Tongue (tissue), 2 donors: Measurements from ENCODE around the gene SEMA6A. TPM values are rescaled to one million over a fixed set of nuclear protein-coding genes. Genes with fewer than 3 reads are reported as not detected.
A peak's percentile ranks its signal among the peaks of the same experiment; 100 is the strongest.
"Not testable (repeated sequence)": the region's sequence is repeated elsewhere in the genome, so short reads cannot be mapped to it uniquely, and the experiment has no call there.

Experiments used
- DNase-seq: peaks from one replicate; pipeline ENCODE4 v3.0.0-alpha.2; 2015
- total RNA-seq: library from RNA; depleted of rRNA; stranded (reverse); fragments of >200 nt; gene quantifications from one replicate; pipeline ENCODE4 v1.2.3, GENCODE V29; 2014

SEMA6A gene
- total RNA-seq, 1 donor from 2014 or later = 47.2 TPM

GRCh38 chr5:116546033-116546742, 28.4 kb downstream of the SEMA6A start:
- DNase-seq = no peak

DNA sequence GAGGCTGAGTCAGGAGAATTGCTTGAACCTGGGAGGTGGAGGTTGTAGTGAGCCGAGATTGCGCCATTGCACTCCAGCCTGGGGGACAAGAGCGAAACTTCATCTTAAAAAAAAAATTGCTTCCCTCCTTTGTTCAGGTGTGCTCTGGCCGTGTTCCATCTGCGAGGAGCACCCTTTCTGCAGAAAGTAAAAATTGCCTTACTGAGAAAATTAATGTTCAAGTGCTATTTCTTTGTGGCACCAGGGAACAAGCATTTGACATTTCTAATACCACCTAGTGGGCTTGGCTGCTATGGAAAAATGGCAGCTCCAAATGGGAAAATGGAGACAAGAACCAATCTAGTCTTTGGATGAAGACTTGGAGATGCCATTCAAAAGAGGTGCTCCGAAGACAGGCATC, 29.2 kb downstream of the SEMA6A start:
- DNase-seq = not testable (repeated sequence)

DNA sequence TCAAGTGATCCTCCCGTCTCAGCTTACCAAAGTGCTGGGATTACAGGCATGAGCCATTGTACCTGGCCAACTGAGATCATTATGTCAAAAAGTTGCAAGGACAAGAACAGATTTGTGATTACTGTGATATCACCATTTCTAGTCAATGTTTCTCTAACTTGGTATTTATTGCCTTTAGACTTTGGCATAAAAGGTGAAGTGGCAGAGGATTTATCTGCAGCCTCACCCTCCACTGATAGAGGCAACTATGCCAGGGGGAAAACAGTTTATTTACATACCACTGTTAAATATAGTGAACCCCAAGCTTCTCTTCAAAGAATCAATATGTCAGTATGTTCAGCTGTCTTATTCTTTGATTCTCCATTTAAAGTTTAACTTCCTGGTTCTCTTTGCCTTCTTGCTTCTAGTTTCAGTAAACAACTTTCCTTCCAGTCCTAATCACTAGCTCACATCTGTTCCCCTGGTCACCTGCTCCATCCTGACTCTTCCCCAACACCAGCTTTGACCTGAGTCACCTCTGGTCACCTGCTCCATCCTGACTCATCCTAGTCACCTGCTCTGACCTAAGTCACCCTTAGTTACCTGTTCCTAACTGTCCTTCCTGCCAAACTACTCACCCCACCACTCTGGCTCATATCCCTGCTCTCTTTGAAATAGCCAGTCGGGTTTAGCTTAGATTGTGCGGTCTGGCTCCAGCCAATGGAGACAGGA, 29.9 kb downstream of the SEMA6A start:
- DNase-seq = no peak

DNA sequence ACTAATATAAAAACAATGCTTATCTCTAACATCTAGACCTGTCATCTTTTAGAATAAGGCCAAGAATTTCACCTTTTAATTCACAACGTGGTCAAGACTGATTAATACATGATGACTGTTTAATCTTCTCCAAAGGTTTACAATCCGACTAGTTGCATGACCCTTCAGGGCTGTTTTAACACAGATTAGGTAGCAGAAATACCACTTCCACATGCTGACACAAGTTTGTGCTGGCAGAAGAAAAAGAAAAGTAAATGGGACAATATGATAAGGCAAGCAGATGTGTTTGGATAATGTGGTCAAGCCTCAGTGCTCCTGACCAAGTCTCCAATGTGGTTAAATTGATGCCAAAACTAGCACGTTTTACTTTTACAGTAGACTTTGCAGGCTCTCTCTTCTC, 31.1 kb downstream of the SEMA6A start:
- no peak for DNase-seq

DNA sequence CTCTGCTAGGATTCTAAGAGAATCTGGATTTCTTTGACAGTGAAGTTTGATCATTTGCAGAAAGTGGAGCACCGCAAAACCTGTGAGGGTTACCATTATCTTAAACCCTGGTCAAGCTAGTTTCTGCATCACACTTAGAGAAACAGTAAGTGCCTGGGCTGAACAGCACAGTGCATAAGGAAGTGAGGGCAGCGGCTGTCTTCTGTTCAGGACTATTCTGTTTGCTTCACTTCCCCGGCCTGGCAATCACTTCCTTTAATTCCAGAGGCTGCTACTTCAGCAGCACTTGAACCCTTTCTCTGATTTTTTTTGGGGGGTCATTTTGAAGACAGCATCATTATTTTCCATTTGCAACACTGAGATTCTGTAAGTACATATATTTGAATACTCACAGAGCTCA, 32.0 kb downstream of the SEMA6A start:
- DNase-seq = no peak

DNA sequence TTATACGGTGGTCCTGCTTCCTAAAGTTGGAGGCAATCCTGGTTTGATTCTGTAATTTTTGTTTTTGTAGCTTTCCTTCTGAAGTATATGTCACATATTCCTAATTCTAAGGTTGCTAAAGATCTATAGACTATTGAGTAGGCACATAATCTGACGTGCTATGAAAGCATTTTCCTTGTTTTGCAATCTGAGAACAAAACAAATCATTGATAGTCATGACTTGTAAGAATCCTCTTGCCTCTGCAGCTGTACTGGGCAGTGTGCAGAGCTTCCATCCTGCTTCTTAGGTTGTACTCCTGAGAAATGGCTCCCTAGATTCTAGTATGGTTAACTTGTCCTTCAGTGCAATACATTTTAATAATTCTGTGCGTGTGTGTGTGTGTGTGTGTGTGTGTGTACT, 35.4 kb downstream of the SEMA6A start:
- no peak for DNase-seq

- DNase-seq = peak; percentile 77
Observed at GRCh38 chr5:116536316-116537083, 38.1 kb downstream of the SEMA6A start.

GRCh38 chr5:116534964-116535651, 39.5 kb downstream of the SEMA6A start:
- DNase-seq = no peak

DNA sequence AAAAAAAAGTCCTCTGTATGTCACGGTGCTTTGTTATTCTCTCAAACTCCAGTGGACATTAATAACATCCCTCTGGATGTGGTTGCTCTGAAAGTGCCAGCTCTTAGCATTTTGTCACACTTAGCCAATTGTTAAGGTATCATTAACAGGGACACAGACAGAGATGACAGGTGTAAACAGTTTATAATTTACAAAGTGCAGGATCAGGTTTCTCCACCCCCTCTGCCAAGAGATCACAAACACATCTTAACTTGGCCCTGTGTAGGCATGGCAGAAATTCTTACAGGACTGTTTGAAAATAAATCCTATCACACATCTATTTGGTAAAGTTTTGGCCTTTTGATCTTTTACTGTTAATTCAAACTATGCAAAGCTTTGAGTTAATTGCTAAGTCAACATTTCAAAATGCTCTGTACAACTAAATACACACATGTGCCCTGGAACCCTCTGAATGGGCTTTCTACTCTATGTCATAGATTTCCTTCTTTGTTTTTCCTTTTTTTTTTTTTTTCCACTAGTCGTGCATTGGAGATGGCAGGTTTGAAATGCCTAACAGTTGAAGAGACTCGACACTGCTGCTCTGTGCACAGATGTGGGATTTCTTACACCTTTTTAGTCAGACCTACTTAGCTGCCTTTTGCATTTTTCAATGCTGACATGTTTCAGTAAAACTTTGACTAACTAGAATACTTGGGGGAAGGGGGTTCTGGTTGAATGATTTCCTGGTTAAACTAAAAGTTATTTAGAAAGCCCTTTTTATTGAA, 41.7 kb downstream of the SEMA6A start:
- DNase-seq = peak; percentile 66

DNA sequence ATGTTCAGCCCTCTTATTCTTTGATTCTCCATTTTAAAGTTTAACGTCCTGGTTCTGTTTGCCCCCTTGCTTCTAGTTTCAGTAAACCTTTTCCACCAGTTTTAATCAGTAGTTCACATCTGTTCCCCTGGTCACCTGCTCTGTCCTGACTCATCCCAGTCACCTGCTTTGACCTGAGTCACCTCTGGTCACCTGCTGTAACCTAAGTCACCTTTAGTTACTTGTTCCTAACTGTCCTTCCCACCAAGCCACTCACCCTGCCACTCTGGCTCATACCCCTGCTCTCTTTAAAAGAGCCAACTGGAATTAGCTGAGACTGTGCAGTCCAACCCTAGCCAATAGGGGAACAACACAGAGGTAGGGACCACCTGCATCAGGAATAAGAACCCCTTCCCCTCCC, 43.0 kb downstream of the SEMA6A start:
- DNase-seq = no peak

DNA sequence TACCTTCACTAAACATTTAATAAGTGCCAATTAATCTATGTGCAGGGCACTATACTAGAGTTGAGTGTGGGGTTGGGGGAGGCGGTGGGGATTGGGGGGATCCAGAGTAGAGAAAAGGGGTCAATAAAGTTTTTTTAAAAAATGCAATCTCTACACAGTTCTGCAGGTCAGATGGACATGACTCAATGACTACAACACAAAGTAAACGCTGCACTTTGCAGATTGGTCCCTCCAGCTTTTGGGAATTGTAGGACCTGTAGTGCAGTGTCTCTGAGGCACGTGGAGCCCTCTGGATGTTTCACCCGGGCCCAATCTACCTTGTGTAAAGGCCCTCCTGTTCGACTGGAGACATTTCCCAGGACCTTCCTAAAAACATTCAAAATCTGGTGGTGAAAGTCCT, 43.5 kb downstream of the SEMA6A start:
- DNase-seq = no peak

- peak; percentile 65 for DNase-seq
Observed at GRCh38 chr5:116530276-116530675, 44.3 kb downstream of the SEMA6A start.

DNA sequence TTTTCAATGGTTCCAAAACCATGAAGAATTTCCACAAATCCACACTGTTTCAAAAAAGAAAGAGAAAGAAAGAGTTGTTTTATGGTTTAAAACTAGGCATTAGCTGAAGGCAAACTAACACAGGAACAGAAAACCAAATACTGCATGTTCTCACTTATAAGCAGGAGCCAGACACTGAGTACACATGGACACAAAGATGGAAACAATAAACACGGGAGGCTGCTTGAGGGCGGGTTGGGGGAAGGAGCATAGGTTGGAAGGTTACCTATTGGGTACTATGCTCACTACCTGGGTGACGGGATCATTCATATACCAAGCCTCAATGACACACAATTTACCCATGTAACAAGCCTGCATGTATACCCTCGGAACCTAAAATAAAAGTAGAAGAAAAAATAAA, 45.0 kb downstream of the SEMA6A start:
- DNase-seq = no peak

- peak; percentile 45 for DNase-seq
Observed at GRCh38 chr5:116528519-116529234, 45.9 kb downstream of the SEMA6A start.

DNA sequence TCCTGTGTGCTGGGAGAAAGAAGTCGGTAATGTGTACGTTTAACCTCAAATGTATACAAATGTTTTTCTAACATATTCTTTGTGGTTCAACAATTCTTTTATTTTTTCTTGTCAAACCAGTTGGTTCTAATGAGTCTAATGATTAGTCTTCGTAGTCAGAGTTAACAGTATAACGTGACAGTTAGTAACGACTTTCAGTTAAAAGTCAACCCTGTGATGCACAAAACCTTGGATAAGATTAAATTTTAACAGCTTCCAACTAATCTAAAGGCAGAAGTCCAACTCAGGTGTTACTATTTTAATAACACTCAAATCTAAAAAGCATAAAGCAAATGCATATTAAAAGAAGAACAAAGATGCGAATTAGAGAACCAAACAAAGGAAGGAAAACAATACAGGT, 47.0 kb downstream of the SEMA6A start:
- DNase-seq = no peak

- DNase-seq = no peak
Observed at GRCh38 chr5:116525674-116526073, 48.9 kb downstream of the SEMA6A start.

- no peak for DNase-seq
Observed at GRCh38 chr5:116524966-116525365, 49.7 kb downstream of the SEMA6A start.

DNA sequence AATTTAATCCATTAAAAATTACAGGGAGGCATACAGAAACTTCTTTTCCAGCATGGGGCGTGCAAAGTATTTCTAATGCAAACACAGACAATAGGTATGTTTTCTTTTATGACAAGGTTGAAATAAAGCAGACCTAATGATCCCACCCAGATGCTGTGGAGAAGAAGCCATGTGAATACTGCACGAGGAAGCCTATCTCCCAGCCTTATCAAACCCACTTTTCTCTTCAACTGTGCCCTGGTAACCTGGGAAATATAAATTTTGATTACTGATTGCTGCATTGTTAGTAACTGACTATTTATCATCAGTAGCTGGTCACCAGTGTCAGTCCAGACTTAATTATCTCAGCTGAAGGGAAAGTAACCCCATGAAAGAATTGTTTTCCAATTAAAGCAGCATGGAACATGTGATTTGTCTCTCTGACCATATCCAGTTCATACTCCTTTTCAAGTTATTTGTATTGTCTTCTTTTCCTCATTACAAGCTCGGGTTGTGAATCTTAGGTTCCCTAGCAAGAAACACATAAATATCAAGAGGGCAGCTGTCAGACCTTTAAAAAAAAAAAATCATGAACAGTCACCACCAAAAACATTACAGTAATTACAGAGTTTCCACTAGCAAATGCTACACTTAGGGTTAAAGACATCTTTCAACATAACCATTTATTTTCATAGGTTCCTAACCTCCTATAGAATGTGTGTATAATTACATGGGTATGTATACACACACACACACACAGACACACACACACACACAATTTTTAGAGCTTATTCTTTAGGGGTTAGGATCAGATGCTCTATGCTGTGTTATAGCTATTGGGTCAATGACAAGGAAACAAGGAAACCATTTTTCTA, 50.3 kb downstream of the SEMA6A start:
- no peak for DNase-seq

DNA sequence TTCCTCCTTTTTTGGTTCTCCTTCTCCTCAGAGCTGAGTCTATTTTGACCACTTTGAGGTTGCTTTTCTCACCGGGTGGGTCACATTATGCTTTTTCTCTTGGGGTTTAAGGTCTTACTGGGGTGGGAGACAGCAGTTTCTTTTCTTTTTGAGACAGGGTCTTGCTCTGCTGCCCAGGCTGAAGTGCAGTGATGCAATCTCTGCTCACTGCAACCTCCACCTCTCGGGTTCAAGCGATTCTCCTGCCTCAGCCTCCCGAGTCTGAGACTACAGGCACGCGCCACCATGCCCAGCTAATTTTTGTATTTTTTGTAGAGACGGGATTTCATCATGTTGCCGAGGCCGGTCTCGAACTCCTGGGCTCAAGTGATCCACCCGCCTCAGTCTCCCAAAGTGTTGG, 51.4 kb downstream of the SEMA6A start:
- not testable (repeated sequence) for DNase-seq
